SU-DHL-6 (cell line): ENCODE measurements around the gene HOXD9.

Experiments used
- CTCF ChIP-seq: fragments of 200-600 bp; sonication (generic); IDR thresholded peaks from one replicate; pipeline ENCODE4 v1.5.1; 2017; ENCODE audit warnings: antibody characterized with exemption, mild to moderate bottlenecking, low read length, moderate library complexity; ENCODE audit not compliant: insufficient read depth, poor library complexity, severe bottlenecking
- EZH2phosphoT487 ChIP-seq: fragments of 200-600 bp; sonication (generic), shearing (Covaris generic); conservative IDR thresholded peaks from 2 replicates; pipeline ENCODE4 v1.6.1; 2018; ENCODE audit warnings: mild to moderate bottlenecking, antibody characterized with exemption, low read length, moderate library complexity, mixed read lengths

GRCh38 chr2:176115883-176116813 is 6.4 kb upstream of the HOXD9 start, which contains the start of gene HOXD10:
- no peak for TF ChIP-seq CTCF
- no peak for TF ChIP-seq EZH2phosphoT487
